Bone marrow (tissue), 2 donors: ENCODE measurements around the gene PARVB.

Experiments
- DNase-seq, 2 donors: peaks; one replicate each; lab custom pipeline; 2025; lab: John Stamatoyannopoulos, UW

PARVB gene

DNA sequence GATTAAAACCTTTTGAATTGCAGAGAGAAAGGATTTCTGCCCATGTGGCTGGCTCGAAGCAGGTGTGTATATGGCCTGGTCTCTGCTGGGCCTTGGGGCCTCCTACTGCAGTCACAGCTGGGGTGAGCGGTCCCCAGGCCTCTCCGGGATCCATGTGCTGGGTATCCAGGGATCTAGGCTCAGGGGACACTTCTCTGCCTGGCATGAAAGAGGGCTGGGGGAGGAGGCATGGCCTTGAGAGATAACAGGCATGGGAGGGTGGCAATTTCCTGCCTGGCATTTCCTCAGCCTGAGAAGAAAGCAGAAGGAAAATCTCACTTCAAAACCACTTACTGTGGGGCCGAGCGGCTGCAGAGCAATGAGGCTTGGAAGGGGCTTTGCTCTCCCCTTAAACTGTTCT, 136.3 kb downstream of the PARVB start:
- peak in 1 of 2 donors; percentile 32 for DNase-seq

DNA sequence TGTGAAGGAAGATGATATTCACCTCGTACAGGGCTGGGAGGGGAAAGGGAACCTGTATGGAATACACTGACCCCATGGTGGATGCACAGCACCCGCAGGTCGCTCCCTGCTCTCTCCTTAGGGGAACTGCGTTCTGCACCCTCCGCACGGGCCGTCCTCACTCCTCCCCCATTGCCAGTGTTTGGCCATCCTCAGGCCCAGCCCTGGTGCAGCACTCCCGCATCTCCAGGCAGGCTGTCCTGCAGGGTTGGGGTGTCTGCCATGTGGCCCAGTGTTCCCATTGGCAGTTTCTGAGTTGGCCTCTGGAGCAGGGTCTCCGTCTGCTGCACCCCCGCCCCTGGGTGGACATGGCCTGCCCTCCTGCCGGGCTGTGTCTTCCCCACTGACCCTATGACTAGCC, 137.6 kb downstream of the PARVB start:
- DNase-seq: no peak

DNA sequence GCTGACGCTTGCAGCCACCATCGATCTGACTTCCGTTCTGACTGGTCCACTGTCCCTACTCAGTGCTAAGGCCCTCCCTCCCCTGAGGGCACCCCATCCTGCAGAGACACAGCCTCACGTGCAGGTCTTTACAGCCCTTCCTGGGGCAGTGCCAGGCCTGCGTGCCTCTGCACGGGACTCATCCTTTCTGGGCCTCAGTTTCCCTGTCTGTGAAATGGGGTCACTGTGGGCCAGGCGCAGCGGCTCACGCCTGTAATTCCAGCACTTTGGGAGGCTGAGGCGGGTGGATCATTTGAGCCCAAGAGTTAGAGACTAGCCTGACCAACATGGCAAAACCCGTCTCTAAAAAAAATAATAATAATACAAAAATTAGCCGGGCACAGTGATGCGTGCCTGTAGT, 138.9 kb downstream of the PARVB start:
- no peak for DNase-seq

DNA sequence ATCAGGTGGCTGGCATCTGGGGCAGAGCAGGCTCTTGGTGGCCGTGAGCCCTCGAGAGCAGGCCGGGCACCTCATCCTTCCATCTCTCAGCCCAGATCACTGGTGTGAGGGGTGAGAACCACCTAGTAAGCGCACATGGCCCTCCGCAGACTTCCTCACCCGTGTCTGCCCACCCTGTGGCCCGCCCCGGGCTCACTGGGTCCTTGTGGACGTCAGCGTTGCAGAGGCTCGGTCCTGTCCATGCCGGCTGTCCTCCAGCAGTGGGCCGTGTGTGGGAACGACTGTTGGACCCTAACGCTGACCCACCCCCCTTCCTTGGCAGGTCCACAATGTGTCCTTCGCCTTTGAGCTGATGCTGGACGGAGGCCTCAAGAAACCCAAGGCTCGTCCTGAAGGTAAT, 139.4 kb downstream of the PARVB start:
- DNase-seq: no peak

DNA sequence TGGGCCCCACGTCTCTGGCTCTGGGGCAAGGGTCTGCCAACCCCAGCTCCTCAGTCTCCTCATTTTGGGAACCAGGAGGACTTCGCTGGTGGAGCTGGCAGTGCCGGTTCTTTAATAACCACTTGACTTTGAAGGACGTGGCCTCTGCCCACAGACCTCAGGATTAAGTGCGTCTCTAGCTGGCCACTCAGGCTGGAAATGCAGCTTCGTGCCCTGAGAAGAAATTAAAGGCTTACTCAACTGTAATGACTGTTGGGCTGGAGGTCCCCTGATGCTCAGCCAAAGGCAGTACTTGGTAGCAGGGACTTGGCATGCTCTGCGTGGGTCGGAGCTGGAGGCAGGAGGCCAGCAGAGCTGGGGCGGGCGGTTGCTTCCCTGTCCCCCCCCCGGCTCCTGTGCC, 139.9 kb downstream of the PARVB start:
- no peak for DNase-seq

DNA sequence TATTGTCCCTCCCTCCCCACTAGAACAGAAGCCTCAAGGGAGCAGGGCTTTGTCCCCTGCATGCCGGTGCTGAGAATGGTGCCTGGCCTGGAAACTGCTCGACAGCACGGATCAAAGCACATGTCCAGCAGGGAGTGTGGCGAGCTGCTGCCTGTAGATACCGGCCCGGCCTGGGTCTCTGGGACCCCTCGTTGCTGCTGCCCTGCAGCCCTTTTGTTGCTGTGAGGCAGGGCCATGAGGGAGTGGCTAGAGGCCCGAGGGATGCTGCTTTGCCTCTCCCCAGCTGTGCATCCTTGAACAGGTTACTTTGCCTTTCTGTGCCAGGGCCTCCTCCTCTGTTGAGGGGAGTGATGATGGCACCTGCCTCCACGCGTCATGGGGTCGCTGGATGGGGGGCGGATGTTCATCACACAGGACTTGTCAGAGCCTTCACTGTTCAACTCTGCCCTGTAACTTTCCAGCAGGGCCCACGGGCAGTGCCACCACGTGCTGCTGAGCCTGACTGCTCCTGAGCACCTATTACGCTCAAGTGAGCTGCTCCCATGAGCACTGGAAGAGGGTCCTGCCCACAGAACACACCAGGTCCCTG, 141.3 kb downstream of the PARVB start:
- DNase-seq: no peak

DNA sequence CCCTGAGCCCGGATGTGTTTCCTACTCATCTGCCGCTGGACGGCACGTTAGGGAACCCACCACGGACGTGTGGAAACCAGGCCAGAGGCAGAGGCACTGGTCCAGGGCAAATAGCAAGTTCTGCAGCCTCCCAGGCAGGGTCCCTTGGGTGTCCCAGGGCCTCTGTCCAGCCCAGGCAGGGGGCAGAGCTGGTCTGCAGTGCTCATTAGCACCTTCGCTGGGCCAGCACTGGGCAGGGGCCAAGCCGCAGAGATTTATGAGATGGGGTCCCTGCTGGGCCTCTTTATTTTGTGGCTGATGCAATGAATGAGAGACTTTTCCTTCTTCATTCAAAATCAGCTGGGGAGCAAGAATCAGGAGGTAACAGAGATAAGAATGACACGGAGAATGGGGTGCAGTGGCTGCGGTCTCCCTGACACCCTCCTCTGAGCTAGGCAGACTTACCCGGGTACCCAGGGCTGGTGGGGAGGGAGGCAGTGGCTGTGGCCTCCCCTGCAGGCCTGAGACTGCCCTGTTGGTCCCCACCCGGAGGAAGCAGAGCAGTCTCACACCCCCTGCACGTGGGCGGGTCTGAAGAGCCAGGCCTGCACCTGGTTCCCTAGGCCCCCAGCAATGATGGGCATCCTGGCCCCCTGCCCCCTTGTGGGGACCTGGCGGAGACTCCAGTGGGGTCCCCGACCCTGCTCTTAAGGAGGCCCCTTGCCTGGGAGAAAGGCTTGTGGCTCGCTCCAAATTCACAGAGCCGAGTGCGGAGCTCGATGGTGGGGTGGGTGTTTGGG, 142.6 kb downstream of the PARVB start:
- DNase-seq: no peak

DNA sequence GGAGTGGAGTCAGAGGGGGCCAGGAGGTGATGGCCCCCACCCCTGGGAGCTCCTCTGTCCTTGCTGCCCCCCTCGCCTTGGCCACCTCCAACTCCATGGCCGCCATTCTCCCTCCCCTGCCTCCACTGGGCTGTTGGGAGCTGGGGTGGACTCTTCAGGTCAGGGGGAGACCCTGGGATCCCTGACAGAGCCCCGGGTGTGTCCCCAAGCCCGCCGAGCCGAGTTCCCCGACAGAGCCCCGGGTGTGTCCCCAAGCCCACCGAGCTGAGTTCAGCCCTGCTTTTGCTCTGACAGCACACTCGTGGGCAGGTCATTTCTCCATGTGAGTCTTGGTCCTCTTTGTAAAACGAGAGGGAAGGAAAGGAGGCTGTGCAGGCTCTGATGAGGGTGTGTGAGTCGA, 143.4 kb downstream of the PARVB start:
- DNase-seq: no peak

DNA sequence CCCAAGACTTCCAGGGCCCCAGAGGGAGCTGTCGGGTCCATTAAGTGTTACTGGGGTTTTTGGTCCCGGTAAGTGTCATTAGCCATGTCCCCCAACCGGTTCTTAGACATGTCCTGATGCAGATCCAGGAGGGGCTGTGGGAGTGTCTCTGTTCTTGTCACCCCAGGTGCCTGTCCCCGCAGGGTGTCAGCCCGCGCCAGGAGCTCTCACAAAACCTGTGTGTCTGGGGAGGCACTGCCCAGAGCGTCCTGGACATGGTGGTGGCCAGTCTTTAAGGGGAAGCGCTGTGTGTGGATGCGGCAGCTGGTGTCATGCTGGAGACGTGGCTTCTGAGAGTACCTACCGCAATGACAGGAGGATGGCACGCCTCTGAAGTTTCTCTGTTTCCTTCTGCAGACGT, 144.1 kb downstream of the PARVB start:
- no peak for DNase-seq

DNA sequence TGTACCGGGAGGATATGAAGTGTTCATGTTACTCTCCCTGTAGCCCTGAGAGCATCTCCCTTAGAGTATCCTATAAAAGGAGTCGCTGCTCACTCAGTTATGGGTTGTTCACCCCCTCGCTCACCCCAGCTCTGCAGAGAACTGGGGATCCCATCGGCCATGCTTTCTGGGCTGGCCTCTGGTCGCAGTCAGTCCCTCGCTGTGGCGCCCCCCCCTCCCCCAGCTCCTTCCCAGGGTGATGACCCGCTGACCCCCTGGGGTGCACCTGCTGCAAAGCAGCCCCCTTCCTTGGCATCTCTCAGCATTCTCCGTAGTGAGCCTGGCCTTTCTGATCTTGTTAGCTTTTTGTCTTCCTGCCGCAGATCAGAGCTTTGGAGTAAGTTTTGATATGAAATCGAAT, 146.4 kb downstream of the PARVB start:
- no peak for DNase-seq

DNA sequence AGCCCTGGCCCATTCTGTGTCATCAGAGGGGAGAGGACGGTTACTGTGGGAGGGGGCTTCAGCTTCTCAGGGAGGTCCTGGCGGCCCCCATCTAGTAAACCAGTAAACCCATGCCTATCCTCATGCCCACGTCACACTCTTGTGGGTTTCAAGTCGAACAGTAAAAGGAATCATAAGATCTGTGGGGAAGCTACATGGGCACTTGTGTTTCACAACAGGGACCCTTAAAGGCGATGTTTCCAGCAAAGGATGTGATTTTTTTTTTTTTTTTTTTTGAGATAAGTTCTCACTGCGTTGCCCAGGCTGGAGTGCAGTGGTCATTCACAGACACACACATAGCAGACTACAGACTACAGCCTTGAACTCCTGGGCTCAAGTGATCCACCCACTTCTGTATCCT, 147.5 kb downstream of the PARVB start:
- DNase-seq: no peak

DNA sequence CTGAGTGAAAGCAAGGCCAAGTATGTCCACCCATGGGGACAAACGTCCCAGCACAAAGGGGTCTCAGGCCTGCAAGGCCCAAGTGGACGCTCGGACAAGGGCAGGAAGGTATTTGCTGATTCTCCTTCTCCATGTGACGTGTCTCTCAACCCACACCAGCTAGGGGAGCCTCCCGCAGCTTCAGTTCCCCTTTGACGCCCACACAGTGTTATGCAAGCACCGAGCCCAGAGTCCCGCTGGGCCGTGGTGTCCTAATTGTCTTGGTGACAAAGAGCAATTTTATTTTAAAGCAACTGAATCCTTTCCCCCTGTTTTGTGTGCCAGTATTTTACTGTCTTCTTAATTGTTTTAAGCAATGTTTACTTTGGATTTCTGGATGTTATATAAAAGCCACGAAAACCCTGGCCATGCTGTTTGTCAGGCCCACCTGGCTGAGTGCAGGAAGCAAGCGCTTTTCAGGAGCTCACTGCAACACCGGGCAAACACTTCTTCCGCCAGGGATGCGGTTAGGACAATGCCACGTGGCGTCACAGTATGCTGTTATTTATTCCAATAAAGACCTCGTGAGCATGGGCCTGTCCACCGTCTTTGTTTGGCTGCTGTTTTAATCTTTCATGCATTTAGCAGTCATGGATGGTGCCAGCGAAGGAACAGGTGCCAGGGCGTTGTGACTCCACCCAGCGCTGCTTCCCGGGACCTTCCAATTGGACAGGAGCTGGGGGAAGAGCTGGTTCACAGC, 148.4 kb downstream of the PARVB start:
- peak in 1 of 2 donors; percentile 49 for DNase-seq

DNA sequence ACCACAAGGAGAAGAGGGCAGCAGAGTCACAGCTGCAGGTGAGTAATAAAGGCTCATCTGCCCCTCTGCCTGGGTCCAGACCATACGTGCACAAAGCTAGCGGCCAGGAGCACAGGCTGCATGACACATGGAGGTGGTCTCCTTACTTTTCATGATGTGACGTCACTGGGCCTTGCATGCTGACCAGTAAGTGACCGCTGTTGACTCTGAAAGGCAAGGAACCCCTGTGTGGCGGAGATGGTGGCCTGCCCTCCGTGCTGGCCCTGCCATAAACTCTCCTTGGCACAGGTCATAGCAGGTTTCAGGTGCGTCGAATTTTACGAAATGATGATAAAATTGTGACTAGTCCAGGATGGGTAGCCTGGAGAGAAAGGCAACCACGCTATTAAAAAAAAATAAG, 149.1 kb downstream of the PARVB start:
- no peak for DNase-seq

DNA sequence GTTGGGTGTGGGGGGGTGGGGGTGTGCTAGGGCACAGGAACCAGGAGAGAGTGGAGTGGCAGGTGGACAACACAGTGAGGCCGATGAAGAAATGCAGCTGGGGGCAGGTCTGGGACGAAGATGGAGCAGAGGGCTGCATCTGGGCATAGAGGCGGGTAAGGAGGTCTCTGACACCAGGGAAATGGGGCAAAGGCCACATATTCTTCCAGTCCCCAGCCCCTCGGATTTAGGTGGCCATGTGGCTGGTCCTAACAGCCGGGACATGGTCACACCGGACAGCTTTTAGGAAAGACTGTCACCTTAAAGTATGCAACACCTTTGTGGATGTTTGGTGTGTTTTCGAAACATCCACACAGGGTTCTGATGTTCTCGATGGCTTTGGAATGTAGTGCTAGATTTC, 151.6 kb downstream of the PARVB start:
- DNase-seq: no peak

DNA sequence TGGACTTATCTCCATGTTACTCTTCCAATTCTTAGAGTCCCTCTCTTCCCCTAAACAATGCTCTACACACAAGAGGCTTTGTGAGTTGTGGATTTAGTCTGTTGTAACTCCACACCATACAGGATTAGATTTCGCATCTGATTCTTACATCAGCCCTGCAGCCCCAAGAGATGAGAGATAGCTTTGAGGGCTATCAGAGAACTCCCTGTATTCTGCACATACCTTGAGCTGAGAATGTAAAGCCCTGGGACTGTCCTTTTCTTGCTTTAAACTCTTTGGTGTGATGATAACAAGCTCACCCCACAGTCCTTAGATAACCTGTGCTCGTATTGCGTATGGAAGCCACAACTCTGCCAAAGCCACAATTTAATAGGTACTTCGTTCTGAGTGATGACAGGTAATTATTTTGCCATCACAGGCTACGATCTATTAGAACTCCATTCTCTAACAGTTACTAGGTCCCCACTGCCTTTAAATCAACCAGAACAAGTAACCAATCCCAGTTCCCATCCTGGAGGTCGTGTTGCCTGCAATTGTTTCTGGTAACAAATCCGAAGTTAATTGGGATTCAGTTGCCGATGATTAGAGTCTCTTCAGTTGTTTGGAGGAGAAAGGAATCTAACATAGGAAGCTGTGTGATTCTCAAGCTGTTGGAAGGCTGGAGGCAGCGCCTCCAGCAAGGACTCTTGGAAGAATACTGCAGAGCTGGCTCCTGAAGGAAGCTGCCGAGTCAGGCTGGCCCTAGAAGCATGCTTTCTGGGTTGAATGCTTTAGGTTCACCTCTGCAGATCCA, 155.3 kb downstream of the PARVB start:
- no peak for DNase-seq

DNA sequence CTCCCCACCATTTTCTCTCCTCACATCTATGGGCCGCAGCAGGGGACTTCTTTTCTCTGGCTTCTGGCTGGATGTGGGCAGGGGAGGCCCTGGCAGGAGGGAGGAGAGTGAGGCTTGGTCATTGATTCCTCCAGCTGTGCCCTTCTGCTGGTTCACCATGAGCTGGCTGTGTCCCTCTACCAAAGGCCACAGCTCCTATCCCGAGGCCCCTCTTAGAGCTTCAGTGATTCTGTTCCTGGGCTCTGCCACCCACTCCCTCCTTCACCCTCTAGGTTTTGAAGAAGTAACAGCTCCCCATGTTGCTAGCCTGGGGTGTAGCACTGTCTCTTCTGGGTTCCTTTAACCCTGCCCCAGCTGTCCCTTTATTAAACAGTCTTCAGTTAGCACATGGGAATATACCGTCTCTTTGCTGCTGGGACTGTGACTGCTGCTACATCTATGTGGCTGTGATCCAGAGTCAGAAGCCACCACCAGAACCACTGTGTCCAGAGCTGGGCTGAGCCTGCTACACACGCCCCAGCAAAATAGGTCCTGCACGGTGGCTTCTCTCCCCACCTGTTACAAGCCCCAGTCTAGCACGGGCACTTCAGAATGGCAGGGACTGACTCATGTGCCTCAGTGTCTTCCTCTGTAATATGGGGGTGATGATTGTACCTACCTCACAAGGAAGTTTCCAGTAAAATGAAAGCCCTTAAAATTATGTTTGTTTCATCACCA, 156.0 kb downstream of the PARVB start:
- DNase-seq: no peak

DNA sequence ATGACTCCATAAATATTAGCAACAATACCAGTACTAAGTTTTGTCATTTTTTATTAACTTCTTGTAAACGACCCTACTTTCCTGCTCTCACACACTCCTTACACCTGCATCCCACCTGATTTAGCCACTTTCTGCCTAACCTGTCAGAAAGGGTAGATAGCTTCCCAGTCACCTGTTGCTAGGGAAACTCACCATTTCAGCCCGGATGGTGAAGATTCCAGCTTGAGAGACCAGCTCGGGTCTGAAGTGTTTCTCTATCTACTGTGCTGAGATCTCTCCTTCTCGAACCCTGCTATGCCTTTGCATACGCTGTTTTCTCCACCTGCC, 156.6 kb downstream of the PARVB start, which contains the start of gene PARVG:
Gene PARVG (plus strand): TSS at position 220 of the 327 bp plus-strand sequence. CDS start 2,405 bp downstream, outside the sequence.
- peak in 1 of 2 donors; percentile 38 for DNase-seq

DNA sequence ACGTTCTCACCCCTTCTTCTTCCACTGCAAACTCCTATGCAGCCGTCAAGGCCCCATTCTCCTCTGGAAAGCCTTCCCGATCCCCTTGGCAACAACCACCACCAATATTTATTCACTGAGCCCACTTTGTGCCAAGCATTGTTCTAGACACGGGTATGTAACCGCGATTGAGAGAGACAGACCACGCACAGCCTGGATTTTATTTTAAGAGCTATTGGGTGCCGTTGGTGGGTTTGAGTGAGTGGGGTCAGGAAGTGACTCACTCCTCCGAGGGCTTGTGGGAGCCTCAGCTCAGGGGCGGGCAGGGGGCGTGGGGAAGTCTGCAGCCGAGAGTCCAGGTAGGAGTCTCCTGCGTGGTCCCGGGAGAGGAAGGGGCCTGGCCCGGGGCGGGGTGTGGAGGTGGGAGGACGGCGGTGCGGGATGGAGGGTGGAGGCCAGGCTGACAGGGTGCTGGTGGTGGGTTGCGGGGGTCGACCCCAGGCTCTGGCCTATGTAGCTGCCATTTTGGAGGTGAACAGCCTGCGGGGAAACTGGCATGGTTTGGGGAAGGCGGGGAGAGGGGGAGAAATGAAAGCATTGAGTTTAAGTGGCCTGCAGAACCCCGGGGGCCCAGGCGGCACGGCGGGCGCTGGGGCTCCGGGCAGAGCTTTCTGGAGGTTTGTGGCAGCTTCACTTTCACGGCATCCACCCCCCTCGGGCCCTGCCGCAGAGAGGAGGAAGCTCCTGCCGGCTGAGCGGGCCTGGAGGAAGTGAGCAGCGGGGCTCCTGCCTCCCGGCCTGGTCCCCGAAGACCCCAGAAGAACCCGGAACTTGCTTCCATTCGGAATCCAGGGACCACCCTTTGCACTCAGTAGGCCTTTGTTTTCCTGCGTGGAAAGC, 157.2 kb downstream of the PARVB start:
- peak; percentile 31 to 74 for DNase-seq

DNA sequence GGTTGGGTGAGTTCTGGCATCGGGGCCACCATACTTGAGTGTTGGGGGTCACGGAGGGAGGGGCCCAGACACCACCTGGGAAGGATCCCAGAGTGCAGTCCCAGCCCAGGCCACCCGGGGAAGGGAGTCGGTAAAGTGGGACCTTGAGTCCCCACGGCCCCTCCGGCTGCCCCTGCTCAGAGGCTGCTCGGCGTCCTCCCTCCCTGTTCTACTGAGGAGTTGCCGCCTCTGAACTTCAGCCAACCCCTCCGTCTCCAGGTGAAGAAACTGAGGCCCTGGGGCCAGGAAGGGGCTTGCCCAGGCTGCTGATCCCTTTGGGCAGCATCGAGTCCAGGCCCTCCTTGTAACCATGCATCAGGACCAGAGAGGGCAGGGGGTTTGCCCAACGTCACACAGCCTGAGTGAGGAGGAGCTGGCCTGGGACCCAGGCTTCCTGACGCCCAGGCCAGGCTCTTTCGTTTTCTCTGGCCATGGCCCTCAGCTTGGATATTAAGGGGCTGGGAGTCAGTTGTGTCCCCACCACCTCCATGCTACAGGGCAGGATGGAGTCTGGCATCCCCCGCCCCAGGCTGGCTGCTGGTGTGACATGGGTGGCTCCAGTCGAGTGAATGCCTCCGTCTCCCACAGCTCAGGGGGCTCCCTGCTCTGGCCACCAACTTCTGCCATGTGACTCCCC, 157.9 kb downstream of the PARVB start:
- DNase-seq: no peak
